ENCODE results near the gene TSC2.

The TSC2 gene

DNA sequence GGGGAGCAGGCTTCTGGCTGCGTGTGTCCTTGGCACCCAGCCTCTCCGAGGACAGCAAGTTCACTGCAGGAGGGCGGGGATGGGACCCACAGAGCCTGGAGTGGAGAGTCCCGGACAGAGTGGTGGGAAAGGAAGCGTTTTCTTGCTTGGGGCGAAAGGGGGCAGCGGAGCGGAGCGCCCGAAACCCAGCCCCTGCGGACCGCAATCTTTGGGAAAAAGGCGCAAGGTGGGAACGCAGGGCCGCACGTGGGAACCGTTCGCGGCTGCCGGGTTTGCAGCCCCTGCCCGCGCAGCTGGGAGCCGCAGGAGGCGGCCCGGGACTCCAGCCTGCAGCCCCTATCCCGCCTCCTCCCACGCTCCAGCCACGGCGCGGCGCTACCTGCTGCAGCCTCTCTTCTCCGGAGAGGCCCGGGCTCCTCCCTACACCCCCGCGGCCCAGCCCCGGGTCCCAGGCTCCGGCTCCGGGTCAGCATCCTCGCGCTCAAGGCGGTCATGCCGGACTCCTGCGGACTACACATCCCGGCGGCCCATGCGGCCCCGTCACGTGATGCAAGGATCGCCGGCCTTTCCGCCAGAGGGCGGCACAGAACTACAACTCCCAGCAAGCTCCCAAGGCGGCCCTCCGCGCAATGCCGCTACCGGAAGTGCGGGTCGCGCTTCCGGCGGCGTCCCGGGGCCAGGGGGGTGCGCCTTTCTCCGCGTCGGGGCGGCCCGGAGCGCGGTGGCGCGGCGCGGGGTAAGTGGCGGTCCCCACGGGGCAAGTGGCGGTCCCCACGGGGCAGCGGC, at the start of gene TSC2, which contains the start of gene NTHL1:
Gene TSC2 (plus strand): TSS at position 656 of the 786 bp plus-strand sequence. CDS start 631 bp downstream, outside the sequence.
Gene NTHL1 (minus strand): TSS at position 505 of the 786 bp plus-strand sequence. CDS start 11 bp downstream, at position 494.
- DNase-seq: peak; percentile 94

DNA sequence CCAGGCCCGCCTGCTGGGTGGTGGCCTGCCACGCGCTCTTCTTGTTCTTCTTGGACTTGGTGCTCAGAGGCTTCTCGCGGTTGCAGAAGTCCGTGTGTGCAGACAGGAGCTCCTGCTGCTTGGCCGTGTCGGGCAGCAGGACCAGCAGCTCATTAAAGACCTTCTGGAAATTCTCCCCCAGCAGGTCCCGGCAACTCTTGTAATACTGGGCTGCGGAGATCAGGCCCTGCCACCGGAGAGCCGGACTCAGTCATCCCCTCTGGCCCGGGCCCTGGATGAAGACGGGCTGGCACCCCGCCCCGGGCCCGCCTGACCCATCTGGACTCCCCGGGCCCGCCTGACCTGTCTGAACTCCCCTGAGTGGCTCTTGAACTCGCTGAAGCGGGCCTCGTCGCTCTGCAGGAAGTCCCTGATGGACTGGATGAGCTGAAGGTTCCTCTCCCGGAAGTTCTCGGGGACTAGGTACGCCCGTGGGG, 49.4 kb upstream of the TSC2 start:
- no peak for DNase-seq

DNA sequence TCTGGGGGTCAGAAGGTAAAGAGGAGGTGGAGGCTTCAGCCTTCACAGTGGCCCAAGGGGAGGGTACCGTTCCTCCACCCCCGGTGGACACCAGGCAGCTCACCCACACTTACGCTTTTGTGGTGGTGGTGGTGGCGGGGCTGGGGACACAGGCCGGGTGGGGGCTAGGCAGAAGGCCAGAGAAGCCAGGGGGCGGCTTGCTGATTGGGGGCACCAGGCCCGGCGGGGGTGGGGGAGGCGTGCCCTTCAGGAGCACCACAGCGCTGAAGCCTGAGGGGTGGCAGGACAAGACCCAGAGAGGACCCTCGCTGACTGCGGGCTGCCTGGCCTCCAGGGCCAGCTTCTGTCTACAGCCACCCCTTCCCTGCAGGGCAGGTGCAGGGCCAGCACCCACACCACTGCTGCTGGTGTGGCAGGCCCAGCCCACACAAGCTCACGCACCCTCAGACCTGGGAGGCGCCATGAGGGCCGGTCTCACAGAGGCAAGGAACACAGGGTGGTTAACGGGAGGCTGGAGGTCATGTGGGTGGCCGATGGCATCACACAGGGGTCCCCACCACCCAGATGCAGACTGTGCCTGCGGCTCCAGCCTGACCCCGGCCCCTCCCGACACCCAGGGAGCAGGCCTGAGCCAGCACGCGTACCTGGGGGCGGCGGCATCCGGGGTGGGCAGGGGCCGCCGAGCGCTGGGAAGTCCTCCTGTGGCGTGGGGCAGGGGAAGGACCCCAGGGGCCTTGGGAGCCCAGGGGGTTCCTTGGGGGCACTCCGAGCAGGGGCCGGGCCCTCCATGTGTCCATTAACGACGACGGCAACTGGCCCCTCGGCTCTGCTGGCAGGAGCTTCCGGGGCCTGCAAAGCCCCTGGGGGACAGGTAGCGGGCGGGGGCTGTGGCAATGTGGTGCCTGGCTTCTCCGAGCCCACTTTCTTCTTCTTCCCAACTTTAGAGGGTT, 48.7 kb upstream of the TSC2 start:
- no peak for DNase-seq

DNA sequence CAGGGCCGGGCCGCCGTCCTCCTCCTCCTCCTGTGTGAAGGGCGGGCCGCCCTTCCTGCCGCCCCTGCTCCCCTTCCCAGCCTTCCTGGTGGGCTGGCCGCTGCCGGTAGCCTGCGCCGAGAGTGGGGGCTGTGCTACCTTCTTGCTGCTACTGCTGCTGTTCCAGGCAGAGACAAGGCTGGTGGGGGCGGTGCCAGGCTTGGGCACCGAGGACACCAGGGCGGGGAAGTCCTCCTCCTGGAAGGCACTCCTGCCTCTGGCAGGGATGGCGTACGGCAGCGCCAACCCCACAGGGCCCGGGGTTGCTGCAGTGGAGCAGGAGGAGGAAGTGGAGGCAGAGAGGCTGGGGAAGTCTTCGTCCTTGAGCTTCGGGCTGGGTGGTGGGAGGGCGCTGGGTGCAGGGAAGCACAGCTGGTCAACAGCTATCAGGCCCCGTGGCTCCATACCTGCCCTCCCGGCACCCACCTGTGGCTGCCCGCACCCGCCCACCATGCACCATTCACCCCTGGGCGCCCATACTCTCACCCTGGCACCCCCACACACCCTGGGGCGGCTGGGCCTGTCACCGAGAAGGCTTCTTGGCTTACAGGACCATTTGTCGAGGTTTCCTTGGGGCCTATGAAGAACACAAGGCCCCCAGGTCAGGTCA, 47.8 kb upstream of the TSC2 start:
- DNase-seq: peak; percentile 13

DNA sequence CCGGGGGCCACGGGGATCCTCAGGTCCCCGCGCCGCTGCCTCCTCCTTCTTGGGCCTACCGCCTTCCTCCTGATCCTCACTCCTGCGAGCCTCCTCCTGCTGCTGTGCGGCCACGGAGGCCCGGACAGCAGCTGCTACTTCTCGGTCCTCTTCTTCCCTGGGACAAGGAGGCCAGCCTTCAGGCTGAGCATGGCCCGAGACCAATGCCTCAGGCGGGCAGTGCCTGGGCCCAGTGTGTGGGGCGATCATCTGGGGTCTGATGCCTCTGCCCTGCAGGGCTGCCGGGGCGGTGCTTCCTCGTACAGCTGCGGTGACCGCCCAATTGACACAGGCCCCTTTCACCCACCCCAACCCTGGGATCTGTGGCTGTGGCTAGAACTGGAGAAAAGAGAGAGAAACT, 46.8 kb upstream of the TSC2 start:
- peak; percentile 13 for DNase-seq

DNA sequence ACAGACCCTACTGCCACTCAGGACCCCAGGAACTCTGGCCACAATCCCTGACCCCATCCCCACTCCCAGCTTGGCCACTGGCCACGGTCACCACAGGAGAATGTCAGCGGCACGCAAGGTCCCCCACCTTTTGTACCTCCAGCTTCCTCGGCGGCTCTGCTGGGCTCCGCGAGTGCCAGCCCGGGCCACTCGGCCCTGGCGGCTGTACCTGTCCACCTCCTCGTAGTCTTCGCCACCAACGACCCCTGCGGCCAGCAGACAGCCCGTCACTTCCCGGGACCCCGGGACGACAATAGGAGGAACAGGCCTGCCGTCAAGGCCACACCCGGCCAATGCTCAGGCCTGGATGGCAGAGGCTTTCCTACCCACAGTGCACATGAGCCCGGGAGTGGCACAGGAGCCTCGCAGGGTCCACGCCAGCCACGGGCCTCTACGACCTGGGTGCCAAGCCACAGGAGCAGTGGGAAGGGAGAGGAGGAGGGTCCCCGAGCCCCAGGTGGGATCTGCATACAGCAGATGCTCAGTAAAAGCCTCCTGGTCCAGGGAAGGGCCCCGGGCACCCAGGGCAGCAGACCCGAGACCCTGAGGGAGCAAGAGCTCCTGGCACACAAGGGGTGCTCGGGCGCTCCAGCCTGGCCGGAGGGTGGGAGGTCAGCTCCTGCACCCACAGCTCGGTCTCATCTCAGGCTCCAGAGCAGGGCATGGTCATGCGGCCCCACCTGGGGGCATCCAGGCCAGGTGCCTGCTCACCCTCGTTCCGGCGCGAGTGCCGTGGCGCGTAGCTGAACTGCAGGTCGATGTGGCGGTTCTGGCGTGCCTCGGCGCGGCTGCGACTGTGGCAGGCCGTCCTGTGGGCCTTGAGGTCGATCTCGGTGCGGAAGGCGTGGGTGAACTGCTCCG, 46.1 kb upstream of the TSC2 start:
- DNase-seq: peak; percentile 17

DNA sequence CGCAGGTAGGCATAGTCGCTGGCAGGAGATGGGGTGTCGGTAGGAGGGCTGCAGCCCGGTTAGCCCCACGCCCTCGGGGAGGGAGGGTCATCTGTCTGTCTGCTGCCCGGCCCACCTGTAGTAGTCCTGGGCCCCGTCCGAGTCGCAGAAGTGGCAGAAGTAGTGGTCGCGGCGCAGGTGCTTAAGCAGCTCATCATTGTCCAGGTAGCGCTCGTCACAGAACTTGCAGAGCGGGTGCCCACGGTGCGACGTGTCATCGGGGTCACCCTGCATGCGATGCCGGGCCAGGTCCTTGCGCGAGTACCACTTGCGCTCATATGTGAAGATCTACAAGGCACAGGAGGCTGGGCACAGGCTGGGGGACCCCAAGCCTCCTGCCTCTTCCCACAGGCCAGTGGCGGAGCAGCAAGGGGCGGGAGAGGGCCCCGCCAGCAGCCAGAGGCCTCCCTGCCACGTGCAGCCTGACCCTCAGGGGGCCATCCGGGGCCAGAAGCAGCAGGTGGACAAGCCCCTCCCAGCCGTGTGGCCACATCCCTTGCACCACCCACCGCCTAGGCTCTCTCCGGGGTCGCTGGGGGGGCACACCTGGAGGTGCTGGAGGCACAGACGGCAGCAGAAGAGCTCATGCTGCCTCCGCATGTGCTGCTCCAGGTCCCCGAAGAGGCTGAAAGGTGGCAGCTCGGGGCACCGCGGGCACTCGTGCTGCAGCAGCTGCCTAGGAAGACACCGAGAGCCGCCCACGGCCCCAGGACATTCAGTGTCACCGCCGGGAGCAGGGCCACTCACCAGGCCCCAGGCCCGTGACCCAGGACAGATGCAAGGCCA, 45.2 kb upstream of the TSC2 start:
- DNase-seq: no peak

DNA sequence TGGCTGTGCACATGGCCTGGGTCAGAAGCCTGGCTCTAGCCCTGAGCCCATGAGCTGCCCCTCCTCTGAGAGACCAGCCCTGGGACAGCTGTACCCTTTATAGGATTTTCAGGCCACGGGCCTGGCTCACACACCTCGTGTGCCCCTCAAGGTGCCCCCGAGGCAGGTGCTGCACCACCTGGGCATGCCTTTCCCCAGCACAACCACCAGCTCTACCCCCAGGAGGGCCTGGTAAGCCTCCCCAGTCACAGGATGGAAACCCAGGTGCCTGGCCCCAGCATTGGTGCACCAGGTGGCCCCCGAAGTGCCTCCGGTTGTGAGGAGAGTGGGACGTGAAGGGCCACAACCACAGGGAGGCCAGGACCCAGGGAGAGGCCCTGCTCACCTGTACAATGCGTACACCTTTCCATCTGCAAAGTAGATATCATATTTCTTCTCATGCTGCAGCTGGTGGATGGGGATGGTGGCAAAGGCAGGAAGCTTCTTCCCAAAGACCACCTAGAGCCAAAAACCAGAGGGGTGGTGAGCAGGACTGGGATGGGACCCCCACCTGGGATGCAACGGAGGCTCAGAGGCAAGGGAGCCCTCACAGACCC, 44.5 kb upstream of the TSC2 start:
- DNase-seq: no peak

DNA sequence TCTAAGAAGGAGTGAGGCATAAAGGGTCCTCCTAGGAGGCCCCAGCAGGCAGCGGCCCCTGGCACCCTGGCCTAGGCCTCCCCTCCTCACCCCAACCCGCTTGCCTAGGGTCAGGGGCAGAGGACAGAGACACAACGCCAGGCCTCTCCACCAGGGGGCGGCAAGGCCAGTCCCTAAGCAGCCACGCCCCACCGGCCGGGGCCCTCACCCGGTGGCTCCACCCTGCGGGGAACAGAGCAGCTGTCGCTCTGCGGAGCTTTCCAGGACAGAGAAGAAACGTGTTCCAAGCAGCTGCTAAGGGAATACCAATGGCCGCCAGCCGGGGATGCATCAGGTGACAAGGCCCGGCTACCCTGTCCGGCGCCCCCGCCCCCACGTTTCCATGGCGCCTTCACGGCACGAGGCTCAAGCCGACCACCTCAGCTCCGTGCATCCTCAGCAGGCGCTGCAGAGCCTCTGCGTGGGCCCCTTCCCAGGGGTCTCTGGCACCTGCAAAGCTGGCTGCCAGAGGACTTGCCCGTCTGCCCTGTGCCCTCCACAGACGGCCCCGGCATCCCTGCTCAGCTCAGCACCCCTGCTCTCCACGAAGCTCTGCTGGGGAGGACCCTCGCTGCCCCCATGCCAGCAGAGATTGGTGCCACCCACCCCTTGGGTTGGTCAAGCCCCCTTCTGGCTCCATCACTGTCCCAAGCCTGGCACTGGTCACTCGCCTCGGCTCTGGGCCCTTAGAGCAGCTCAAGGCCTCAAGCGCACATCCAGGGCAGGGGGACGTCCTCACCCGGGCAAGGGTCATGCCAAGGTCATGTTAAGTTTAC, 43.8 kb upstream of the TSC2 start:
- DNase-seq: peak; percentile 84

DNA sequence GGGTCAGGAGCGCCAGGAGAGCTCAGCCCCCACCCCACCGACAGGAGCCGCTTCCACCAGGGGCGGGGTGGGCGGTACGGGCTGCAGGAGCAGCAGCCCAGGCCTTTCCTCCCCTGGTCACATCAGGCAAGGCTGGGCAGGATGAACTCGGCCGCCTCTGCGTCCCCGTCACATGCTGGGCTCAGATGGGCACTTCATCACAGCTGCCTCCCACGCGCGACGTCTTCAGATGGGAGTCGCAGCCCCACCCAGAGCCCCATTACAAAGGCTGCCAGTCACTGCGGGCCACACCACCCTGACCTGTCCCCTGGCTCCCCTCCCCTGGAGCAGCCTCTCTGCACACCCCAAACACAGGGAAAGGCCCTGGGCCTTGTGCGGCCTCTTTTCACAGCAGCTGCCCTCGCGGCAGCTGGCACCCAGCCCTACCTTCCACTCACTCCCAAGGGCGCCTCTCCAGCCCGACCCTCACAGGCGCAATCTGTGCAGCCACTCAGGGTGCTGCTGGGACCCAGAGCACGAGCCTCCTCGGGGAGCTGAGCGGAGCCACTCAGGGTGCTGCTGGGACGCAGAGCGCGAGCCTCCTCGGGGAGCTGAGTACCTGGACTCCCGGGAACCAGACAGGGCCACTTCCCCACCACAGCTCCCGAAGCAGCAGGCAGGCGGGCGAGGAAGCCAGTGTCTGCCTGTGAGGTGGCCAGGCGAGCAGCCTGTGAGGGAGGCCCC, 42.8 kb upstream of the TSC2 start:
- no peak for DNase-seq

DNA sequence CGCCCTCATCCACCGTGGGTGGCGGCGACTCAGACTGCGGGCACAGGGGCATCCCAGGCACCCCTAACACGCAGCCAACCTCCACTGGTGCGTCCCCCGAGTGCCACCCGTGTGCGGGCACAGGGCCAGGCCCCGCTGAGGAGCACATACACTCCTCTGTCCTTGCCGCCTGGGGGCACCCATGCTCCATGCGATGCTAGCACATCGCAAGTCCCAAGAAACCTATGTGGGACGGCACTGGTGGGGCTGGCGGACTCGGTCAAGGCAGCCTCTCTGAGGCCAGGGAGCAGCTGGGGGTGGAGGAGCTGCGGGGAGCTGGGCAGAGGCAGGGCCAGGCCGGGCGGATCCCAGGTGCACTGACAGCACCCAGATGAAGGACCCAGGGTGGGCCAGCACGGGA, 42.1 kb upstream of the TSC2 start:
- no peak for DNase-seq

DNA sequence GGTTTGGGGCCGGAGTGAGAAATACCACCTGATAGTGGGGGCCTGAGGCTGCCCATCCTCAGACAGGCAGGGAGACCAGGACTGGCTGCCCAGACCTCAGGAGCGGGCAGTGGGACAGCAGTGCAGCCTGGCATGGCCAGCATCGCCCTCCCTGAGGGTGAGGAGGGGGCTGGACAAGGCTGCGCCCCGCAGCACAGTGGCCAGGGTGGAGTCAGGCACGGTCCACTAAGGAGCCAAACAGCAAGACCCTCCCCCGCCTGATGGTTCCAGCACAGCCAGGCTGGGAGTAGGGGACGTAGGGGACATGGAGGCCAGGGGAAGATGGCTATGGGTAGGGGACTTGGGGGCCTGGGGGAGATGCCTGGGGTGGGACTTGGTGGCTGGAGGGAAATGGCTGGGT, 41.5 kb upstream of the TSC2 start:
- DNase-seq: no peak

DNA sequence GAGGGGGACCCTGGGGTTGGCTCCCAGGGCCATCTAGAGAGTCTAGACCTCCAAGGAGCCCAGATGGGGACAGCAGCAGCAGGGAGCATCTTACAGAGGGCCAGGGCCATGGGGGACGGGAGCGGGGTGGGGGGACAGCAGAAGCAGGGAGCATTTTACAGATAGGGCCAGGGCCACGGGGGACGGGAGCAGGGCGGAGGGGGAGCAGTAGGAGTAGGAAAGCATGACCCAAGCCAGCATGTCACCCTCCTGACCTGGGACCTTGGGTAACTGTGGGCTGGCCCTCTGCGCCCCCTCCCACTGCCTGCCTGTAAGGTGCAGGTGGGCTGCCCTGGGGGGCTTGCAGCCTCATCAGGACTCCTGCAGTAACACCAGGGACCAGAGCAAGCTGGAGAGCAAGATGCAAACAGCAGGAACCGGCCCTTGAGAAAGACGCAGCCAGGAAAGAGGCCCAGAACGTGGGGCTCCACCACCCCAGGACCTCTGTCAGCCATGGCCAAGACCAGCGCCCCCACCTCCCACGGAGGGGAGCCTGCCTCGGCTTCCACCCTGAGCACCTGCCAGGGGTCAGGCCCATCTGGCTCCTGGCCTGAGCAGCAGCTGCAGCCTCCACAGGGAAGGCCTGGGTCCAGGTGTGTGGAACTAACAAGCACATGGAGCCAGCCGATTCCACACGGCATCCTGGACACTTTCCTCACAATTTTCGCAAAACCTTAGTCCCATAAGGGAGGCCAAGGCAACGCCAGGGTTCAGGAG, 40.5 kb upstream of the TSC2 start:
- no peak for DNase-seq

DNA sequence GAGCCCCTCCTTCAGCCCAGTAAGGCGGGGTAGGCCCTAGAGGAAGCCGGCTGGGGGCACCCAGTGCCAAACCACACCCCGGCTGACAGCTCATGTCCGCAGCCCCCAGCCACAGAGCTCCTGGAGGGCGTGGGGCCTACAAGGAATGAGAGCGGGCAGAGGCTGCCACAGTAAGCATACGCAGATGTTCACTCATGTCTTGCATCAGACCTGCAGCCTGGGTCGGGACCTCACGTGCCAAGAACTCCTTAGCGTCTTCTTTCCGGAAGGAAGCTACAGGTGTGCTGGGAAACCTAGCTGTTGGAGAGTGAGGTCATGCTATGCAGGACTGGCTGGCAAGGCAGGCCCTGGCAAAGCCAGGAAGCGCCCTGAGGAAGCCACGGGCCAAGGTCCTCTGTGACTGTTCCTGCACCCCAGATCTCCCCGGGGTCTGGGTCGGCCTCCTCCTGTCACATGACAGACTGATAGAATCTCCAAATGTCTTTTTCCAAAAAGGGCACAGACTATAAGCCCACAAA, 39.7 kb upstream of the TSC2 start:
- no peak for DNase-seq

DNA sequence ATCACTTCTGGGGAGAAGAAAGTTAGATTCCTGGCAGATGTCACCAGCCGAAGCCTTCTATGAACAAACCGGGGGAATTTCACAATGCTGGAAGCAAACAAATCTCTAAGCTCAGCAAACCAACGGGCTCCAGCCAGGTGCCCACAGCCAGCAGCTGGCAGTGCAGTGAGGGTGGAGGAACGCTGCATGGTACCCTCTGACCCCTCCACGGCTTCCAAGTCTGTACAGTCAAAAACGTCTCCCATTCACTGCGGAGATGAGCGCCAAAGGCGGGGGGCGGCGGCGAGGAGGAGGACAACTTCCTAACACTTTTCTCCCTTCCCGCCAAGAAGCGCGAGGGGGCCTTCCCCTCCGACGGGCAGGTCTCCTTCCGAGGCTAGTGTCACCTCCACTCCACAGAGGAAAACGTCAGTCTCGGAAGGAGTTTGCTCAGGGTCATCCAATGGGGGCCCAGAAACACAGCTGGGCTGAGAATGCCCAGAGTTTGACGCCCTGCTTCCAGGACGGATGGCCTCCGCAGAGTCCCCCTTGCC, 39.1 kb upstream of the TSC2 start:
- no peak for DNase-seq

DNA sequence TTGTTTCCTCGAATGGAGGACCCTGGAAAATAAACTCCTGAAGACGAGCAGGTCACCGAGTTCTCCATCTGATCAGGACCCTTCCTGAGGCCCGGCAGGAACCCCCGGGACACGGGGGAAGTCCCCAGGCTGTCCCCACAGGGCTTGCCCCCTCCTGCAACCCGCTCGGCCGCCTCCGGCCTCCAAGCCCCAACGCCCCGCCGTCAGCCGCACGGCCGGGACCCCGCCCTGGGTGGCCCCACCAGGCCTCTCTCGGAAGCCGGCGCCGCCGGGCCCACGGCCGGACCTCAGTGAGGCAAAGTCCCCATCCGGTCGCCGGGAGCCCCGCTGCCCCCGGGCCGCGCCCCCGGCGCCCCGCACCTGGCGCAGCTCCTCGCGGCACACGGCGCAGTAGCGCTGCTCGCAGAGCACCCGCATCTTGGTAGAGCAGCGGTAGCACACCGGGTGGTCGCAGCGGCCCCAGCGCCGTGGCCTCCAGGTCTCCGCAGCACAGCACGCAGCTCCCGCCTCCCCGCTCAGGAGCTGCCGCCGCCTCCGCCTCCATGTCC, 38.5 kb upstream of the TSC2 start:
- no peak for DNase-seq

DNA sequence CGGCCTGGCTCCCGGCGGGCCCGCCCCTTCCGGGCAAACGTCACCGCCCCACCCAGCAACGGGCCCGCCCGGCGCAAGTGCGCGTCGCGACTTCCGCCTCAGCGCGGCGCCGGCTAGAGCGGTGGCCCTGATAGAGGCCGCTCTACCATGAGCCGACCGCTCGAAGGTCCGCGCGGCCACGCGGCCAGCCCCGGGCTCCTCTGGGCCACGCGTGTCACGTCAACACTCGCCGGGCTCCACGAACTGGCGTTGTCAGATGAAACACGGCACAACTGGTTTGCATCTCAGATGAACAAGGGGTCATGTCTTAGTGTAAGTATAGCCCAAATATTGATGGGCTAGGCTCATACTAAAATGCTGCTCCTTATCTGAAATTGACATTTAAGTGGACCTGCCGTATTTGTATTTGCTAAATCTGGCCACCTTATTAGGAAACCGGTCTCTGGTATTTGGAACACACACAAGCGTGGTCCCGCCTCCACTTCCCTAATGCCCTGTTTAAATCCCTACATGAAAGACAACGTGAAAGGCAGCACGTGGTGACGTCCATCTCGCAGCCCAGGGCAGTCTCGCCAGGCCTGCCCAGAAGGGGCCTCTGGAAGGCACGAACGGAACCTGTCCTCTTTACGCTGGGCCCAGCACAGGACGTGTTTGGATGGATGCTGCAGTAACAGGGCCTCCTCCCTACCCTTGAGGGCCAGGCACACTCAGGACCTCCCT, 37.8 kb upstream of the TSC2 start, which contains the start of gene ZNF598:
Gene ZNF598 (minus strand): TSS at position 31 of the 720 bp plus-strand sequence.
- peak; percentile 80 for DNase-seq

All from activated CD8-positive, alpha-beta memory T cell treated with anti-CD3 and anti-CD28 coated beads, Interleukin-2, amount 50 U/mL, for 4 hours (primary cell).